EH (cell line): Measurements from ENCODE around the gene TNFRSF8.

Source experiments
- DNase-seq: peaks from one replicate; pipeline ENCODE4 v3.0.0-alpha.2; 2015; ENCODE audit warnings: low read depth

Gene TNFRSF8

GRCh38 chr1:12121212-12122003, 58.3 kb downstream of the TNFRSF8 start:
- DNase-seq: peak; percentile 79

- DNase-seq: no peak
Observed at GRCh38 chr1:12123172-12123571, 60.1 kb downstream of the TNFRSF8 start.

- peak; percentile 70 for DNase-seq
Observed at GRCh38 chr1:12124693-12125421, 61.8 kb downstream of the TNFRSF8 start.

GRCh38 chr1:12125422-12126355, 62.6 kb downstream of the TNFRSF8 start:
- DNase-seq: no peak

- no peak for DNase-seq
Observed at GRCh38 chr1:12126781-12127180, 63.7 kb downstream of the TNFRSF8 start.

- DNase-seq: no peak
Observed at GRCh38 chr1:12127206-12127810, 64.2 kb downstream of the TNFRSF8 start.

GRCh38 chr1:12128120-12128519, 65.0 kb downstream of the TNFRSF8 start:
- DNase-seq: no peak

GRCh38 chr1:12129624-12130023, 66.5 kb downstream of the TNFRSF8 start:
- DNase-seq: no peak

- DNase-seq: no peak
Observed at GRCh38 chr1:12130466-12131130, 67.5 kb downstream of the TNFRSF8 start.

- DNase-seq: peak; percentile 90
Observed at GRCh38 chr1:12132078-12132477, 69.0 kb downstream of the TNFRSF8 start.

- no peak for DNase-seq
Observed at GRCh38 chr1:12134716-12135115, 71.6 kb downstream of the TNFRSF8 start.

- no peak for DNase-seq
Observed at GRCh38 chr1:12135612-12136011, 72.5 kb downstream of the TNFRSF8 start.

- DNase-seq: peak; percentile 12
Observed at GRCh38 chr1:12136916-12137610, 74.0 kb downstream of the TNFRSF8 start.

GRCh38 chr1:12138196-12139168, 75.4 kb downstream of the TNFRSF8 start:
- DNase-seq: no peak

- DNase-seq: no peak
Observed at GRCh38 chr1:12140016-12140415, 76.9 kb downstream of the TNFRSF8 start.

GRCh38 chr1:12140515-12141162, 77.5 kb downstream of the TNFRSF8 start:
- no peak for DNase-seq

GRCh38 chr1:12141163-12141850, 78.2 kb downstream of the TNFRSF8 start:
- DNase-seq: no peak

GRCh38 chr1:12142141-12142823, 79.2 kb downstream of the TNFRSF8 start:
- DNase-seq: no peak
